ENCODE data around the gene IGF1. TPM values are rescaled to one million over a fixed set of nuclear protein-coding genes. Genes with fewer than 3 reads are reported as not detected.

The IGF1 gene
- total RNA-seq, 1 experiment from 2014 or later = 0.42 TPM

- TF ChIP-seq SP1 (IDR thresholded peaks at IDR 0.05; ENCODE audit: low read depth) (no peak), SIN3A (IDR thresholded peaks at IDR 0.05; ENCODE audit: low read depth) (no peak)
- ChIA-PET POLR2A (no interaction called here), RAD21 (ENCODE audit: low non-redundant PET in 1 of 2, low total read pairs in 2 of 2, uncharacterized antibody in 2 of 2, unreplicated experiment in 2 of 2) (no interaction called here), CTCF (no interaction called here)
- DNase-seq (ENCODE audit: low read depth, low spot score) = no peak
- H4K20me1 ChIP-seq (ENCODE audit: insufficient read depth) = no peaks in the 10 kb centered on the region
- no peaks in the 10 kb centered on the region for H3K79me2 ChIP-seq (ENCODE audit: insufficient read depth, low read length)
- no peak overlapping the region for H3K9ac ChIP-seq (ENCODE audit: low read length)
- H3K9me2 ChIP-seq (ENCODE audit: insufficient read depth) = no peaks in the 10 kb centered on the region; the same call in 1 of the 2 replicates
- no peak overlapping the region for H3K27ac ChIP-seq (ENCODE audit: low read depth, low read length)
- H3K36me3 ChIP-seq (ENCODE audit: control insufficient read depth in 1 of 2, insufficient read depth in 2 of 2, low read length in 2 of 2) = no peaks in the 10 kb centered on the region
- no peak overlapping the region for H3K4me2 ChIP-seq (ENCODE audit: low read length)
- no peaks in the 10 kb centered on the region; the same call in 1 of the 2 replicates for H3K27me3 ChIP-seq (ENCODE audit: insufficient read depth, low read length)
- H3K9me3 ChIP-seq (ENCODE audit: control insufficient read depth in 1 of 2, insufficient read depth in 1 of 2, low read depth in 1 of 2, low read length in 2 of 2) = no peaks in the 10 kb centered on the region
- no peak for ATAC-seq
- no TSS peak for BruUV-seq (replicated peaks)
- no peak overlapping the region for H3K4me3 ChIP-seq (replicated peaks in 1 of 2; ENCODE audit: low read depth in 1 of 2, low read length in 2 of 2)
- intact Hi-C loops (cut with micrococcal nuclease) = no loop called here
- no peaks in the 10 kb centered on the region for H3K4me1 ChIP-seq (ENCODE audit: control insufficient read depth in 1 of 2, insufficient read depth in 2 of 2, low read length in 2 of 2)
- no peak overlapping the region for H2AFZ ChIP-seq (ENCODE audit: low read depth, low read length, poor library complexity, severe bottlenecking)
These were observed 43.5 kb downstream of the IGF1 start for GRCh38 chr12:102436867-102437266.

GRCh38 chr12:102435827-102436436, 44.4 kb downstream of the IGF1 start:
- Histone ChIP-seq H2AFZ (ENCODE audit: low read depth, low read length, poor library complexity, severe bottlenecking) (no peak overlapping the region), H3K27me3 (ENCODE audit: insufficient read depth, low read length) (no peaks in the 10 kb centered on the region; the same call in 1 of the 2 replicates), H3K27ac (ENCODE audit: low read depth, low read length) (no peak overlapping the region), H3K9ac (ENCODE audit: low read length) (no peak overlapping the region), H3K4me1 (ENCODE audit: control insufficient read depth in 1 of 2, insufficient read depth in 2 of 2, low read length in 2 of 2) (no peaks in the 10 kb centered on the region), H4K20me1 (ENCODE audit: insufficient read depth) (no peaks in the 10 kb centered on the region), H3K9me2 (ENCODE audit: insufficient read depth) (no peaks in the 10 kb centered on the region; the same call in 1 of the 2 replicates), H3K4me2 (ENCODE audit: low read length) (no peak overlapping the region), H3K36me3 (ENCODE audit: control insufficient read depth in 1 of 2, insufficient read depth in 2 of 2, low read length in 2 of 2) (no peaks in the 10 kb centered on the region), H3K4me3 (replicated peaks in 1 of 2; ENCODE audit: low read depth in 1 of 2, low read length in 2 of 2) (no peak overlapping the region), H3K79me2 (ENCODE audit: insufficient read depth, low read length) (no peaks in the 10 kb centered on the region), H3K9me3 (ENCODE audit: control insufficient read depth in 1 of 2, insufficient read depth in 1 of 2, low read depth in 1 of 2, low read length in 2 of 2) (no peaks in the 10 kb centered on the region)
- TF ChIP-seq SP1 (IDR thresholded peaks at IDR 0.05; ENCODE audit: low read depth) (no peak), CBX3 (IDR thresholded peaks at IDR 0.05; ENCODE audit: low read depth) (no peak)
- ATAC-seq (no peak), DNase-seq (ENCODE audit: low read depth, low spot score) (no peak)
- intact Hi-C loops (cut with micrococcal nuclease) = no loop called here
- CTCF ChIA-PET = no interaction called here
- RAD21 ChIA-PET (ENCODE audit: low non-redundant PET in 1 of 2, low total read pairs in 2 of 2, uncharacterized antibody in 2 of 2, unreplicated experiment in 2 of 2) = no interaction called here
- POLR2A ChIA-PET = no interaction called here
- no TSS peak for BruUV-seq (replicated peaks)

GRCh38 chr12:102433304-102433703, 47.1 kb downstream of the IGF1 start:
- POLR2A ChIA-PET = no interaction called here
- RAD21 ChIA-PET (ENCODE audit: low non-redundant PET in 1 of 2, low total read pairs in 2 of 2, uncharacterized antibody in 2 of 2, unreplicated experiment in 2 of 2) = no interaction called here
- ATAC-seq (no peak), DNase-seq (ENCODE audit: low read depth, low spot score) (no peak)
- H3K9ac ChIP-seq (ENCODE audit: low read length) = no peak overlapping the region
- H3K36me3 ChIP-seq (ENCODE audit: control insufficient read depth in 1 of 2, insufficient read depth in 2 of 2, low read length in 2 of 2) = no peaks in the 10 kb centered on the region
- H3K4me3 ChIP-seq (replicated peaks in 1 of 2; ENCODE audit: low read depth in 1 of 2, low read length in 2 of 2) = no peak overlapping the region
- intact Hi-C loops (cut with micrococcal nuclease) = no loop called here
- H3K27ac ChIP-seq (ENCODE audit: low read depth, low read length) = no peak overlapping the region
- no TSS peak for BruUV-seq (replicated peaks)
- H3K4me1 ChIP-seq (ENCODE audit: control insufficient read depth in 1 of 2, insufficient read depth in 2 of 2, low read length in 2 of 2) = no peaks in the 10 kb centered on the region
- H2AFZ ChIP-seq (ENCODE audit: low read depth, low read length, poor library complexity, severe bottlenecking) = no peak overlapping the region
- CTCF ChIA-PET = no interaction called here
- H3K27me3 ChIP-seq (ENCODE audit: insufficient read depth, low read length) = no peaks in the 10 kb centered on the region
- TF ChIP-seq ATF3 (IDR thresholded peaks at IDR 0.05) (no peak), CEBPB (IDR thresholded peaks at IDR 0.05; ENCODE audit: low read depth) (no peak), SRF (IDR thresholded peaks at IDR 0.05; ENCODE audit: low read depth) (no peak), EZH2 (IDR thresholded peaks at IDR 0.05) (no peak), CBX3 (IDR thresholded peaks at IDR 0.05; ENCODE audit: low read depth) (no peak), EZH2phosphoT487 (IDR thresholded peaks at IDR 0.05; ENCODE audit: borderline replicate concordance) (no peak)
- H4K20me1 ChIP-seq (ENCODE audit: insufficient read depth) = no peaks in the 10 kb centered on the region
- no peaks in the 10 kb centered on the region for H3K9me2 ChIP-seq (ENCODE audit: insufficient read depth)
- no peak overlapping the region for H3K4me2 ChIP-seq (ENCODE audit: low read length)
- H3K9me3 ChIP-seq (ENCODE audit: control insufficient read depth in 1 of 2, insufficient read depth in 1 of 2, low read depth in 1 of 2, low read length in 2 of 2) = no peaks in the 10 kb centered on the region
- no peaks in the 10 kb centered on the region for H3K79me2 ChIP-seq (ENCODE audit: insufficient read depth, low read length)
